GM19372 (cell line): ENCODE measurements around the gene GJB3.
A peak's percentile ranks its signal among the peaks of the same experiment; 100 is the strongest.
"Not testable (repeated sequence)": the region's sequence is repeated elsewhere in the genome, so short reads cannot be mapped to it uniquely, and the experiment has no call there.

Experiments
- ATAC-seq: cut with Tn5 transposase; IDR thresholded peaks from one replicate; pipeline ENCODE4 v1.9.1; 2021; ENCODE audit warnings: mild to moderate bottlenecking, low read depth, moderate library complexity; ENCODE audit not compliant: unreplicated experiment

The GJB3 gene

GRCh38 chr1:34781071-34781843, at the start of gene GJB3:
Gene GJB3, plus strand, starts transcription at chr1:34781214. Its CDS starts 3,549 bp downstream, at chr1:34784763.
- no peak for ATAC-seq

GRCh38 chr1:34732831-34733230, 48.2 kb upstream of the GJB3 start:
- ATAC-seq, result not testable (repeated sequence)

- ATAC-seq, result no peak
Measured at GRCh38 chr1:34736692-34737091, 44.3 kb upstream of the GJB3 start.

GRCh38 chr1:34737236-34737635, 43.8 kb upstream of the GJB3 start:
- not testable (repeated sequence) for ATAC-seq

- no peak for ATAC-seq
Measured at GRCh38 chr1:34739613-34740012, 41.4 kb upstream of the GJB3 start.

GRCh38 chr1:34740161-34740868, 40.7 kb upstream of the GJB3 start:
- no peak for ATAC-seq

GRCh38 chr1:34742667-34743270, 38.2 kb upstream of the GJB3 start:
- ATAC-seq, result peak; percentile 74

- ATAC-seq, result no peak
Measured at GRCh38 chr1:34743775-34744174, 37.2 kb upstream of the GJB3 start.

GRCh38 chr1:34744851-34745250, 36.2 kb upstream of the GJB3 start:
- no peak for ATAC-seq

GRCh38 chr1:34745666-34746065, 35.3 kb upstream of the GJB3 start:
- ATAC-seq, result no peak

- no peak for ATAC-seq
Measured at GRCh38 chr1:34746101-34746500, 34.9 kb upstream of the GJB3 start.

- no peak for ATAC-seq
Measured at GRCh38 chr1:34746785-34747637, 34.0 kb upstream of the GJB3 start.

GRCh38 chr1:34747638-34747941, 33.4 kb upstream of the GJB3 start:
- no peak for ATAC-seq

GRCh38 chr1:34749992-34750391, 31.0 kb upstream of the GJB3 start:
- ATAC-seq, result no peak

- ATAC-seq, result no peak
Measured at GRCh38 chr1:34750610-34751009, 30.4 kb upstream of the GJB3 start.

GRCh38 chr1:34753163-34753562, 27.9 kb upstream of the GJB3 start:
- ATAC-seq, result no peak

- no peak for ATAC-seq
Measured at GRCh38 chr1:34754964-34755637, 25.9 kb upstream of the GJB3 start, which contains the start of gene GJB5. Gene GJB5, plus strand, starts transcription at chr1:34755047. Its CDS starts 2,284 bp downstream, at chr1:34757331.

- ATAC-seq, result no peak
Measured at GRCh38 chr1:34755961-34756360, 25.1 kb upstream of the GJB3 start.

GRCh38 chr1:34757386-34757785, 23.6 kb upstream of the GJB3 start:
- no peak for ATAC-seq

GRCh38 chr1:34758751-34759150, 22.3 kb upstream of the GJB3 start:
- ATAC-seq, result no peak
